GM12801 (cell line): ENCODE results near the gene NLN.

Experiments used
- TF ChIP-seq, protein P1 (sequence below): IDR thresholded peaks from one replicate; pipeline ENCODE4 v1.5.1; 2011; ENCODE audit warnings: control low read depth; ENCODE audit not compliant: insufficient read length; ENCODE audit errors: extremely low read depth

The NLN gene

GRCh38 chr5:65876970-65877369, 155.0 kb downstream of the NLN start:
- TF ChIP-seq, protein P1, sequence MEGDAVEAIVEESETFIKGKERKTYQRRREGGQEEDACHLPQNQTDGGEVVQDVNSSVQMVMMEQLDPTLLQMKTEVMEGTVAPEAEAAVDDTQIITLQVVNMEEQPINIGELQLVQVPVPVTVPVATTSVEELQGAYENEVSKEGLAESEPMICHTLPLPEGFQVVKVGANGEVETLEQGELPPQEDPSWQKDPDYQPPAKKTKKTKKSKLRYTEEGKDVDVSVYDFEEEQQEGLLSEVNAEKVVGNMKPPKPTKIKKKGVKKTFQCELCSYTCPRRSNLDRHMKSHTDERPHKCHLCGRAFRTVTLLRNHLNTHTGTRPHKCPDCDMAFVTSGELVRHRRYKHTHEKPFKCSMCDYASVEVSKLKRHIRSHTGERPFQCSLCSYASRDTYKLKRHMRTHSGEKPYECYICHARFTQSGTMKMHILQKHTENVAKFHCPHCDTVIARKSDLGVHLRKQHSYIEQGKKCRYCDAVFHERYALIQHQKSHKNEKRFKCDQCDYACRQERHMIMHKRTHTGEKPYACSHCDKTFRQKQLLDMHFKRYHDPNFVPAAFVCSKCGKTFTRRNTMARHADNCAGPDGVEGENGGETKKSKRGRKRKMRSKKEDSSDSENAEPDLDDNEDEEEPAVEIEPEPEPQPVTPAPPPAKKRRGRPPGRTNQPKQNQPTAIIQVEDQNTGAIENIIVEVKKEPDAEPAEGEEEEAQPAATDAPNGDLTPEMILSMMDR: no peak
